Keratinocyte (primary cell): ENCODE data around the gene PDGFRA. TPM values are rescaled to one million over a fixed set of nuclear protein-coding genes. Genes with fewer than 3 reads are reported as not detected.

Experiments used
- DNase-seq: peaks from one replicate; pipeline ENCODE4 v3.0.0-alpha.2; 2011; ENCODE audit warnings: low read depth, missing footprints, low spot score
- FAIRE-seq: peaks from 2 replicates; lab custom pipeline; 2011; peaks lifted over from hg19 to GRCh38; lab: Jason Lieb, UNC
- H2AFZ ChIP-seq: 2 replicates; pipeline ENCODE4 v1.6.0; 2012; ENCODE audit warnings: low read length, control low read depth, inconsistent platforms; ENCODE audit not compliant: control insufficient read depth
- H3K27ac ChIP-seq: 2 replicates; pipeline ENCODE4 v1.5.1; 2011; ENCODE audit warnings: low read length; ENCODE audit not compliant: control insufficient read depth, insufficient read depth
- H3K27me3 ChIP-seq: 3 replicates; pipeline ENCODE4 v1.6.0; 2011; ENCODE audit warnings: low read length; ENCODE audit not compliant: control insufficient read depth, insufficient read depth; ENCODE audit errors: extremely low read depth
- H3K36me3 ChIP-seq, 2 experiments: 2 replicates in 1 of 2; 3 replicates in 1 of 2; pipeline ENCODE4 v1.5.1; 2011; ENCODE audit warnings: low read length in 2 of 2, mild to moderate bottlenecking in 1 of 2; ENCODE audit not compliant: control insufficient read depth in 2 of 2, insufficient read depth in 2 of 2; ENCODE audit errors: extremely low read depth in 1 of 2
- H3K4me1 ChIP-seq: 3 replicates; pipeline ENCODE4 v1.5.1; 2011; ENCODE audit warnings: low read length; ENCODE audit not compliant: control insufficient read depth, insufficient read depth; ENCODE audit errors: extremely low read depth
- H3K4me2 ChIP-seq: 3 replicates; pipeline ENCODE4 v1.6.0; 2011; ENCODE audit warnings: low read depth, low read length; ENCODE audit not compliant: control insufficient read depth, insufficient read depth; ENCODE audit errors: extremely low read depth
- H3K4me3 ChIP-seq, 3 experiments: fragments of 200-600 bp in 1 of 3; sonication (generic) in 1 of 3; 2 replicates in 2 of 3; 3 replicates in 1 of 3; pipeline ENCODE4 v1.5.1; 2011 to 2016; ENCODE audit warnings: low read length in 3 of 3, mild to moderate bottlenecking in 3 of 3, control low read depth in 2 of 3, inconsistent platforms in 1 of 3, low read depth in 1 of 3, mixed read lengths in 1 of 3, mixed run types in 1 of 3, moderate library complexity in 1 of 3; ENCODE audit not compliant: control insufficient read depth in 2 of 3, insufficient read depth in 2 of 3; ENCODE audit errors: extremely low read depth in 1 of 3
- H3K79me2 ChIP-seq: 2 replicates; pipeline ENCODE4 v1.6.0; 2012; ENCODE audit warnings: low read length; ENCODE audit not compliant: control insufficient read depth, insufficient read depth
- H3K9ac ChIP-seq: 3 replicates; pipeline ENCODE4 v1.6.0; 2011; ENCODE audit warnings: low read length; ENCODE audit not compliant: control insufficient read depth, insufficient read depth; ENCODE audit errors: extremely low read depth
- H3K9me1 ChIP-seq: 3 replicates; pipeline ENCODE4 v1.6.0; 2011; ENCODE audit warnings: low read length; ENCODE audit not compliant: control insufficient read depth, insufficient read depth; ENCODE audit errors: extremely low read depth
- H3K9me3 ChIP-seq: 2 replicates; pipeline ENCODE4 v1.5.1; 2012; ENCODE audit warnings: low read depth, low read length; ENCODE audit not compliant: control insufficient read depth
- H4K20me1 ChIP-seq: 3 replicates; pipeline ENCODE4 v1.6.0; 2011; ENCODE audit warnings: low read length; ENCODE audit not compliant: control insufficient read depth, insufficient read depth; ENCODE audit errors: extremely low read depth
- CTCF ChIP-seq, 3 experiments: IDR thresholded peaks in 1 of 3; conservative IDR thresholded peaks in 1 of 3; optimal IDR thresholded peaks in 1 of 3; 2 replicates in 2 of 3; 3 replicates in 1 of 3; pipeline versions ENCODE3 to v1.5.1; 2011; ENCODE audit warnings: low read length in 3 of 3, mild to moderate bottlenecking in 3 of 3, moderate library complexity in 2 of 3, control low read depth in 1 of 3, inconsistent platforms in 1 of 3; ENCODE audit not compliant: insufficient read depth in 2 of 3; ENCODE audit errors: extremely low read depth in 1 of 3
- EZH2 ChIP-seq: IDR thresholded peaks from one replicate; pipeline ENCODE4 v1.6.1; 2012; ENCODE audit warnings: inconsistent platforms, mild to moderate bottlenecking, low read length, moderate library complexity
- dilution Hi-C: fragments of 300-500 bp; cut with MboI; formaldehyde crosslinking; loops from one replicate; pipeline ENCODE4 v1.7.0; 2020; ENCODE audit warnings: low sequenced_read_pairs; ENCODE audit not compliant: extremely low pct_ligation_motif_present
- polyA plus RNA-seq, 5 experiments: library from polyadenylated mRNA; depleted of rRNA in 3 of 5; stranded (reverse) in 3 of 5; stranded (forward) in 1 of 5; unstranded in 1 of 5; fragments of >200 nt; gene quantifications; 1 replicate in 1 of 5; 2 replicates in 3 of 5; 3 replicates in 1 of 5; pipeline versions ENCODE4 v1.2.1 to v1.2.3, GENCODE V29; 2011 to 2012; ENCODE audit warnings: missing spikeins in 2 of 5, low read depth in 1 of 5, low replicate concordance in 1 of 5

Gene PDGFRA
- polyA plus RNA-seq, 1 donor (not counting 4 experiments of a cell fraction or from before 2014, with no cell fraction given) = 0.22 TPM

GRCh38 chr4:54213761-54214160, 15.3 kb upstream of the PDGFRA start:
- peaks cover 13% of the 10 kb centered on the region for H3K4me1 ChIP-seq
- H3K9me3 ChIP-seq = no peaks in the 10 kb centered on the region
- no peak overlapping the region for H3K4me2 ChIP-seq
- no peak for TF ChIP-seq CTCF (optimal IDR thresholded peaks at IDR 0.05 in 1 of 3, IDR thresholded peaks at IDR 0.05 in 1 of 3, conservative IDR thresholded peaks at IDR 0.05 in 1 of 3; ENCODE audit: extremely low read depth in 1 of 3, insufficient read depth in 2 of 3, low read length in 3 of 3)
- TF ChIP-seq EZH2 = no peak
- no peak overlapping the region for H3K27ac ChIP-seq
- no peak for DNase-seq
- dilution Hi-C loops = loop anchor here (25.0 kb wide), 1 partner anchor 276 kb away; no protein-coding TSS in a partner anchor
- no peaks in the 10 kb centered on the region for H3K36me3 ChIP-seq
- no peaks in the 10 kb centered on the region for H4K20me1 ChIP-seq
- H2AFZ ChIP-seq = peak overlapping the region; percentile 32
- H3K79me2 ChIP-seq = no peaks in the 10 kb centered on the region
- H3K9me1 ChIP-seq = no peaks in the 10 kb centered on the region
- H3K4me3 ChIP-seq = no peak overlapping the region
- no peak overlapping the region for H3K9ac ChIP-seq
- no peaks in the 10 kb centered on the region for H3K27me3 ChIP-seq
- FAIRE-seq = peak; percentile 55

- dilution Hi-C loops = loop anchor here (25.0 kb wide), 1 partner anchor 278 kb away; no protein-coding TSS in a partner anchor
Measured at GRCh38 chr4:54215379-54216077, 13.6 kb upstream of the PDGFRA start.

More at GRCh38 chr4:54215379-54216077, 13.6 kb upstream of the PDGFRA start:
- Histone ChIP-seq H3K27ac (no peak overlapping the region), H3K27me3 (no peaks in the 10 kb centered on the region), H3K9me3 (no peaks in the 10 kb centered on the region), H3K4me1 (peaks cover 13% of the 10 kb centered on the region), H3K9ac (no peak overlapping the region), H3K9me1 (no peaks in the 10 kb centered on the region), H3K36me3 (no peaks in the 10 kb centered on the region), H4K20me1 (no peaks in the 10 kb centered on the region), H2AFZ (no peak overlapping the region), H3K4me3 (no peak overlapping the region), H3K4me2 (no peak overlapping the region), H3K79me2 (no peaks in the 10 kb centered on the region)
- DNase-seq (no peak), FAIRE-seq (no peak)
- TF ChIP-seq EZH2 = no peak
- no peak for TF ChIP-seq CTCF (optimal IDR thresholded peaks at IDR 0.05 in 1 of 3, IDR thresholded peaks at IDR 0.05 in 1 of 3, conservative IDR thresholded peaks at IDR 0.05 in 1 of 3; ENCODE audit: extremely low read depth in 1 of 3, insufficient read depth in 2 of 3, low read length in 3 of 3)
